Activated naive CD8-positive, alpha-beta T cell treated with anti-CD3 and anti-CD28 coated beads, Interleukin-2, amount 50 U/mL, for 24 hours (primary cell): ENCODE data around the gene ABCA8.

Experiments
- ATAC-seq: fragments of 150-1000 bp; cut with Tn5 transposase; one replicate; pipeline ENCODE4 v1.10.0; 2021
- DNase-seq: peaks from one replicate; pipeline ENCODE4 v3.0.0; 2021
- H3K27ac Mint-ChIP-seq: one replicate; pipeline ENCODE4 v1.8.0; 2021; ENCODE audit warnings: mild to moderate bottlenecking, mixed read lengths
- H3K27me3 Mint-ChIP-seq: one replicate; pipeline ENCODE4 v1.8.0; 2021; ENCODE audit warnings: mixed read lengths
- H3K36me3 Mint-ChIP-seq: one replicate; pipeline ENCODE4 v1.8.0; 2021; ENCODE audit warnings: low read depth, mixed read lengths
- H3K4me1 Mint-ChIP-seq: one replicate; pipeline ENCODE4 v1.8.0; 2021; ENCODE audit warnings: mixed read lengths
- H3K4me3 Mint-ChIP-seq: one replicate; pipeline ENCODE4 v1.8.0; 2021; ENCODE audit warnings: mild to moderate bottlenecking, moderate library complexity, mixed read lengths
- H3K9me3 Mint-ChIP-seq: one replicate; pipeline ENCODE4 v1.8.0; 2021; ENCODE audit warnings: mixed read lengths

The ABCA8 gene

GRCh38 chr17:68865584-68865983 is 89.6 kb downstream of the ABCA8 start:
- no peak for ATAC-seq
- Mint-ChIP-seq H3K27me3 (peaks cover 2% of the 10 kb centered on the region), H3K9me3 (peaks cover 16% of the 10 kb centered on the region), H3K4me3 (no peak overlapping the region), H3K4me1 (no peaks in the 10 kb centered on the region), H3K36me3 (no peaks in the 10 kb centered on the region), H3K27ac (no peak overlapping the region)
- DNase-seq = no peak

- H3K27me3 Mint-ChIP-seq = peaks cover 2% of the 10 kb centered on the region
- no peaks in the 10 kb centered on the region for H3K4me1 Mint-ChIP-seq
- ATAC-seq (no peak), DNase-seq (no peak)
- H3K9me3 Mint-ChIP-seq = peaks cover 16% of the 10 kb centered on the region
- H3K27ac Mint-ChIP-seq = no peak overlapping the region
- H3K36me3 Mint-ChIP-seq = no peaks in the 10 kb centered on the region
- H3K4me3 Mint-ChIP-seq = no peak overlapping the region
These were observed 92.0 kb downstream of the ABCA8 start for GRCh38 chr17:68863091-68863652.

- H3K9me3 Mint-ChIP-seq = peaks cover 13% of the 10 kb centered on the region
- no peak overlapping the region for H3K27ac Mint-ChIP-seq
- peaks cover 2% of the 10 kb centered on the region for H3K27me3 Mint-ChIP-seq
- DNase-seq (no peak), ATAC-seq (no peak)
- no peaks in the 10 kb centered on the region for H3K36me3 Mint-ChIP-seq
- H3K4me1 Mint-ChIP-seq = no peaks in the 10 kb centered on the region
- H3K4me3 Mint-ChIP-seq = no peak overlapping the region
These were observed 93.6 kb downstream of the ABCA8 start for GRCh38 chr17:68861602-68862001.

DNA sequence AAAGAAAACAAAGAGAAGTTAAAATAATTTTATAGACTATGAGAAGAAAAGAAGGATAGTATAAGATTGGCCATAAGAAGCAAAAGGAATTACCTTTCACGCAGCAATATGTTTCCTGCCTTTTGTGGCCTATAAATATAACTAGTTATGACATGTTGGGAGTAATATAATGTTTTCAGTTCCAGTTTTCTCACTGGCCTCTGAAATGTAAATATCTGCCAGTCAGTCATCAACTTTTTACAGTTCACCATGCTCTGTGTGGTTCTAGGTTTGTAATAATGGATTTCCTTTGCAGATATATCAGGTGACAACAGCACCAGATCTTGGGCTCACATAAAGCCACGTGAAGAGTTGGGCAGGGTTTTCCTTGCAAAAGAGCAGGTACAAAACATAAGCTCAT is 94.3 kb downstream of the ABCA8 start:
- no peak for DNase-seq
- Mint-ChIP-seq H3K27me3 (no peaks in the 10 kb centered on the region), H3K36me3 (no peaks in the 10 kb centered on the region), H3K4me1 (no peaks in the 10 kb centered on the region), H3K27ac (no peak overlapping the region), H3K4me3 (no peak overlapping the region), H3K9me3 (peaks cover 8% of the 10 kb centered on the region)
- no peak for ATAC-seq

DNA sequence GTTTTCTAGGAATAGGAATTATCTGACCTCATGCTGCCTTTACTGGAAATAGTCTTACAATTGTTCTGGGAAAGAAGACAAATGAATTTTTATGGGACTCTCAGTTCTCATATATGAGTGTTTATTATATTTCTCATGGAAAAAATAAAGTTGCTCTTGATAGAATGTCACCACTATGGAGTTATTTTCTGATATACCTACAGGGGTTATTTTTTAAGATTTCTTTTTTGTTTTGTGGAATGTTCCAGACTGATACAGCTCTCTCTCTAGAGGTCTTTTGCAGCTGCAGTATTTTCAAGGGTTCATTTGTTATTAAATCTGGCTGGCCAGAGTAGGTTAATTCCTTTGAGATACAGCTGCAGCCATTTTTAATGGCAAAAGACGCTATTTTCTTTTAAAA is 100.7 kb downstream of the ABCA8 start:
- H3K4me1 Mint-ChIP-seq = no peaks in the 10 kb centered on the region
- H3K9me3 Mint-ChIP-seq = no peaks in the 10 kb centered on the region
- H3K27me3 Mint-ChIP-seq = peaks cover 2% of the 10 kb centered on the region
- no peaks in the 10 kb centered on the region for H3K36me3 Mint-ChIP-seq
- ATAC-seq (no peak), DNase-seq (no peak)
- H3K27ac Mint-ChIP-seq = no peak overlapping the region
- H3K4me3 Mint-ChIP-seq = no peak overlapping the region

- DNase-seq (no peak), ATAC-seq (no peak)
- Mint-ChIP-seq H3K4me3 (no peak overlapping the region), H3K36me3 (no peaks in the 10 kb centered on the region), H3K4me1 (no peaks in the 10 kb centered on the region), H3K27ac (no peak overlapping the region), H3K9me3 (no peaks in the 10 kb centered on the region), H3K27me3 (peaks cover 2% of the 10 kb centered on the region)
These were observed 101.8 kb downstream of the ABCA8 start for GRCh38 chr17:68853439-68853838.

- H3K36me3 Mint-ChIP-seq = no peaks in the 10 kb centered on the region
- H3K4me1 Mint-ChIP-seq = no peaks in the 10 kb centered on the region
- no peak overlapping the region for H3K27ac Mint-ChIP-seq
- no peak for ATAC-seq
- H3K9me3 Mint-ChIP-seq = no peaks in the 10 kb centered on the region
- H3K27me3 Mint-ChIP-seq = peaks cover 2% of the 10 kb centered on the region
- no peak for DNase-seq
- no peak overlapping the region for H3K4me3 Mint-ChIP-seq
These were observed 102.2 kb downstream of the ABCA8 start for GRCh38 chr17:68853036-68853435.

DNA sequence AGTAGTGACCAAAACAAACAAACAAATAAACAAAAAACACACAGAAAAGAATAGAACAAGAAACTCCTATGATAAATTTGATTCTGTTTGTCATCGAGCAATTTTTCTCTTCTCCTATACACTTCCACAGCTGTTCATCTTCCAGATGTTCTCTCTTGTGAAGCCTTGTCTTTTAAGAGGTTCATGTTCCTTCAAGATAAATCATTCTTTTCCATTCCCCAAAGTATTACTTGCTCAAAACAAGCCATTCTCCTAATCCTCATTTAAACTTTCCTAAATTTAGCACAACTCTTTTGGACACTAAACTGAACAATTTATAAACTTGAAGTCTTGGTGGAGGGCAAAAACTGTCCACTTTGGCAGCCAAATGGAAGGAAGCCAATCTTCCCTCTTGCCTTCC is 103.3 kb downstream of the ABCA8 start:
- ATAC-seq (no peak), DNase-seq (no peak)
- Mint-ChIP-seq H3K4me3 (no peak overlapping the region), H3K4me1 (no peaks in the 10 kb centered on the region), H3K27ac (no peak overlapping the region), H3K9me3 (no peaks in the 10 kb centered on the region), H3K36me3 (no peaks in the 10 kb centered on the region), H3K27me3 (peaks cover 2% of the 10 kb centered on the region)

DNA sequence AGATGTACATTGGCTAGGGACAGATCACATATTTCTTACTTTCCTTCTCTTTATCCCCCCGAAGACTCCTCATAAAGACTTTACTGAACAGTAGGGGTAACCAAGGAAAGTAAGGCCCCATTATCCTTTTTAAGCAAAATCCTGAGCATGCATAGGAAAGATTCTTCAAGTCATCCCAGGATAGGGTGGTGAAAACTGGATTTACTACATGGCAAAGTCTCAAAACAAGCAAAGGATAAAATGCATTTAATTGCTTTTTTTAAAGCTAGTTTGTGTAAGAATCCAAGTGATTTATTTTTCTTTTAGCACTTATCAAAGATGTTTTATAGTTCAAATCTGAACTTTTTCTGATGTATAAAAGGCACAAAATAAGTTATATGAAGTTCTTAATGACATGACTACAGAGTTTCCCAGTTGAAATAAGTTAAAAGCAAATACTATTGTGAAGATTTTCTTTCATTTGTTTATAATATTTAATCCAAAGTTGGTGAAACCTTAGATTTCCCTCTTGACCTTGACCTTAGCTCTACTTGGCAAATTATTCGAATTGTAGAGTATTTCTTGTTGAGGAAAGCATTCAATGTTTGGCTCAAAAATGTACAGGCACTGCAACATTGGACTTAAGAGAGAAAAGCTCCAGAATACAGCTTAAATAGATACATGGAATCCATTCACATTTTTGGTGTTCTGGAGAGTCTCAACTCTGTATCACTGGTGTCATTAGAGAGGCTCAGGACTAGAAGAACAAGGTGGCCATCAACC is 104.3 kb downstream of the ABCA8 start:
- Mint-ChIP-seq H3K36me3 (no peaks in the 10 kb centered on the region), H3K9me3 (no peaks in the 10 kb centered on the region), H3K4me1 (no peaks in the 10 kb centered on the region), H3K27ac (no peak overlapping the region), H3K27me3 (peaks cover 5% of the 10 kb centered on the region), H3K4me3 (no peak overlapping the region)
- ATAC-seq = no peak
- DNase-seq = no peak

- H3K9me3 Mint-ChIP-seq = no peaks in the 10 kb centered on the region
- no peak overlapping the region for H3K4me3 Mint-ChIP-seq
- DNase-seq = no peak
- H3K27me3 Mint-ChIP-seq = peaks cover 10% of the 10 kb centered on the region
- ATAC-seq = no peak
- no peak overlapping the region for H3K27ac Mint-ChIP-seq
- no peaks in the 10 kb centered on the region for H3K36me3 Mint-ChIP-seq
- no peaks in the 10 kb centered on the region for H3K4me1 Mint-ChIP-seq
These were observed 105.2 kb downstream of the ABCA8 start for GRCh38 chr17:68849673-68850610.

GRCh38 chr17:68847711-68848110 is 107.5 kb downstream of the ABCA8 start:
- H3K27ac Mint-ChIP-seq = no peak overlapping the region
- H3K9me3 Mint-ChIP-seq = no peaks in the 10 kb centered on the region
- H3K27me3 Mint-ChIP-seq = peaks cover 8% of the 10 kb centered on the region
- no peaks in the 10 kb centered on the region for H3K36me3 Mint-ChIP-seq
- H3K4me3 Mint-ChIP-seq = no peak overlapping the region
- H3K4me1 Mint-ChIP-seq = no peaks in the 10 kb centered on the region
- ATAC-seq = no peak
- DNase-seq = no peak

DNA sequence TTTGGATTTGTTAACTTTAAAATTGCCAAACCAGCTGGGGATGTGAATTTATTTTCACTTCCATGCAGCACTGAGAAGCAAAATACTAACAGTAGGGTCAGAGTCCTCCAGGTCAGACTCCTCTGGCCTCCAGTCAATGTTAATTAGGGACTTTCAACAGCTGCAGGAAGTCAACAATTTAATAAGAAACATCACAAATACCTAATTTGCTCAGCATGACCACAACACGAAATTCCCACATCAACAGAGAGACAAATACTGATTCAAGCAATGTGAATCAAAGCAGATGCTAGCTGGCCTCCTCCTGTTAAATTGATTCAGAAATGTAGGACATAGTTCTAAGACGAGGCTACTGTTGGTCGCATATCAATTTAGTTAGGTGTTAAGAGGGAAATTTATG is 111.7 kb downstream of the ABCA8 start:
- H3K27ac Mint-ChIP-seq = no peak overlapping the region
- no peaks in the 10 kb centered on the region for H3K36me3 Mint-ChIP-seq
- peaks cover 10% of the 10 kb centered on the region for H3K27me3 Mint-ChIP-seq
- ATAC-seq = no peak
- no peaks in the 10 kb centered on the region for H3K9me3 Mint-ChIP-seq
- no peak overlapping the region for H3K4me3 Mint-ChIP-seq
- no peaks in the 10 kb centered on the region for H3K4me1 Mint-ChIP-seq
- DNase-seq = no peak

GRCh38 chr17:68840073-68840472 is 115.1 kb downstream of the ABCA8 start:
- Mint-ChIP-seq H3K36me3 (no peaks in the 10 kb centered on the region), H3K9me3 (no peaks in the 10 kb centered on the region), H3K27me3 (peaks cover 8% of the 10 kb centered on the region), H3K27ac (no peak overlapping the region), H3K4me1 (no peaks in the 10 kb centered on the region), H3K4me3 (no peak overlapping the region)
- DNase-seq = no peak
- ATAC-seq = no peak

GRCh38 chr17:68835071-68835470 is 120.1 kb downstream of the ABCA8 start:
- ATAC-seq (no peak), DNase-seq (no peak)
- H3K27me3 Mint-ChIP-seq = peaks cover 14% of the 10 kb centered on the region
- H3K4me3 Mint-ChIP-seq = no peak overlapping the region
- H3K9me3 Mint-ChIP-seq = no peaks in the 10 kb centered on the region
- no peaks in the 10 kb centered on the region for H3K4me1 Mint-ChIP-seq
- no peaks in the 10 kb centered on the region for H3K36me3 Mint-ChIP-seq
- no peak overlapping the region for H3K27ac Mint-ChIP-seq

- Mint-ChIP-seq H3K4me1 (no peaks in the 10 kb centered on the region), H3K36me3 (no peaks in the 10 kb centered on the region), H3K9me3 (no peaks in the 10 kb centered on the region), H3K4me3 (no peak overlapping the region), H3K27me3 (peaks cover 16% of the 10 kb centered on the region), H3K27ac (no peak overlapping the region)
- DNase-seq (no peak), ATAC-seq (no peak)
These were observed 120.8 kb downstream of the ABCA8 start for GRCh38 chr17:68834328-68834836.
